ENCODE measurements around the gene PRICKLE4.
"Not testable (repeated sequence)": the region's sequence is repeated elsewhere in the genome, so short reads cannot be mapped to it uniquely, and the experiment has no call there.

The PRICKLE4 gene

GRCh38 chr6:41801380-41801779, 20.8 kb downstream of the PRICKLE4 start:
- no peak for DNase-seq

- DNase-seq = no peak
These were observed 25.5 kb downstream of the PRICKLE4 start for GRCh38 chr6:41805830-41806774.

GRCh38 chr6:41811095-41811494, 30.5 kb downstream of the PRICKLE4 start:
- no peak for DNase-seq

- DNase-seq = not testable (repeated sequence)
These were observed 31.4 kb downstream of the PRICKLE4 start for GRCh38 chr6:41811946-41812345.

GRCh38 chr6:41813469-41813868, 32.9 kb downstream of the PRICKLE4 start:
- DNase-seq = no peak

- no peak for DNase-seq
These were observed 33.4 kb downstream of the PRICKLE4 start for GRCh38 chr6:41813956-41814355.

- DNase-seq = no peak
These were observed 34.0 kb downstream of the PRICKLE4 start for GRCh38 chr6:41814629-41815028.

GRCh38 chr6:41815587-41815986, 35.0 kb downstream of the PRICKLE4 start:
- DNase-seq = no peak

- DNase-seq = no peak
These were observed 37.9 kb downstream of the PRICKLE4 start for GRCh38 chr6:41818271-41819054.

- no peak for DNase-seq
These were observed 40.7 kb downstream of the PRICKLE4 start for GRCh38 chr6:41821266-41821665.

GRCh38 chr6:41822021-41822420, 41.4 kb downstream of the PRICKLE4 start:
- no peak for DNase-seq

GRCh38 chr6:41823178-41823577, 42.6 kb downstream of the PRICKLE4 start:
- no peak for DNase-seq

- no peak for DNase-seq
These were observed 44.3 kb downstream of the PRICKLE4 start for GRCh38 chr6:41824571-41825569.

- DNase-seq = no peak
These were observed 45.9 kb downstream of the PRICKLE4 start for GRCh38 chr6:41826343-41827022.

- no peak for DNase-seq
These were observed 51.7 kb downstream of the PRICKLE4 start for GRCh38 chr6:41832263-41832662.

- DNase-seq = no peak
These were observed 55.6 kb downstream of the PRICKLE4 start for GRCh38 chr6:41836022-41836659.

- DNase-seq = no peak
These were observed 56.1 kb downstream of the PRICKLE4 start for GRCh38 chr6:41836660-41837052.

Measured in activated CD4-positive, alpha-beta T cell treated with anti-CD3 and anti-CD28 coated beads, Interleukin-2, Interleukin-6, amounts not matched to agents 100 ng/mL and 50 ng/mL, durations not matched to agents 16 hours and 8 hours (primary cell).